GM21619 (cell line): ENCODE data around the gene SFXN4.
A peak's percentile ranks its signal among the peaks of the same experiment; 100 is the strongest.
"Not testable (repeated sequence)": the region's sequence is repeated elsewhere in the genome, so short reads cannot be mapped to it uniquely, and the experiment has no call there.

Source experiments
- ATAC-seq: cut with Tn5 transposase; IDR thresholded peaks from one replicate; pipeline ENCODE4 v1.9.1; 2021; ENCODE audit not compliant: unreplicated experiment

SFXN4 gene

DNA sequence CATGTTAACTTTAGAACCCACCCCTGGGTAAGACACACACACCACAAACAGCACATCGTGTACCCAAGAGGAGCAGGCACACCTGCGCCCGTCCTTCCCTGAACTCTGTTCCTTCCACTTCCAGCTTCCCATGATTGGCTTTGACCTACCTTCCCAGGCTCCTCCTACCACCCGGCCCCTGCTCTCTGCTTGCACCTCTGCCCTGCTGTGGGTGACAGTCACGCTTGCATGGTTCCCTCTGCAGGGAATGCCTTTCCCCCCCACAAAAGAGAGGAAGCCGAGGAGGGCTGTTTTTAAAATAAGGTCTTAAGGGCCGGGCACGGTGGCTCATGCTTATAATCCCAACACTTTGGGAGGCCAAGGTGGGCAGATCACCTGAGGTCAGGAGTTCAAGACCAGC lies 16.4 kb downstream of the SFXN4 start:
- no peak for ATAC-seq

DNA sequence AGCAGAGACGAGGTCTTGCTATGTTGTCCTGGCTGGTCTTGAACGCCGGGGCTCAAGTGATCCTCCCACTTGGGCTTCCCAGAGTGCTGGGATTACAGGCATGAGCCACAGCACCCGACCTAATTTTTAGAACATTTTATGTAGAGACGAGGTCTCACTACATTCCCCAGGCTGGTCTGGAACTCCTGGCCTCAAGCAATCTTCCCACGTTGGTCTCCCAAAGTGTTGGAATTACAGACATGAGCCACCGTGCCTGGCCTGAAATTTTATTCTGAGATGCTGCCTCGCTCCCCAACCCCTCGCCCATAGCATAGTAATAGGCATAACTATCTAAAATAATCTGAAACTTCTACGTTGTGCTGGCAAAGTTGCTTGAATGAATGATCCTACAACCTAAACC lies 21.9 kb downstream of the SFXN4 start:
- no peak for ATAC-seq

DNA sequence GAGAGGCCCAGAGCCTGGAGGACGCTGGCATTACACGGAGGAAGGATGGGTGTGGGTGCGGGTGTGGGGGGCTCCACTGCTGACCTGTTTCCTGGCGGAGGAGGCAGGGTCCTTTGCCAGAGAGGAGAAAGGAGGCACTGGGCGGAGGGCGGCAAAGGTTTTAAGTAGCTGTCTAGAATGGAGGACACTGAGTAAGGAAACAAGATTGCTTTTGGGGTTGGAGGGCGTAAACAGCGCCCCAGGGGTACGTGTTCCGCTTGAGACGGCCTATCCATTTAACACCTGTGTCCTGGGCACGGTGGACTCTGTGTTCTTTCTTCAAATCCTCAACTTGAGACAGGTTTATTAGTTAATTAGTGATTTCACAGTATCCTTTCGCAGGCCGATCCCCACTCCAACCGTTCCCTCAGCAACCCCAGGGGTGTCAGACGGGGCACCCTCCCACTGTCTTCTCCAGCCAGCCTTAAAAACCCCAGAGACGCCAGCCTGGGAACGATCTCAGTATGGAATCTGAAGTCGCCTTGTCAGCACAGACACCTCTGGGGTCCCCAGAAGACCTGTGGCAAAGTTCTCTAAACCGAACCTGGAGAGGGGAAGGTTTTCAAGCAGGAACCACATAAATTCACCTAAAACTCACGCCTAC lies 24.8 kb downstream of the SFXN4 start:
- ATAC-seq, result no peak

DNA sequence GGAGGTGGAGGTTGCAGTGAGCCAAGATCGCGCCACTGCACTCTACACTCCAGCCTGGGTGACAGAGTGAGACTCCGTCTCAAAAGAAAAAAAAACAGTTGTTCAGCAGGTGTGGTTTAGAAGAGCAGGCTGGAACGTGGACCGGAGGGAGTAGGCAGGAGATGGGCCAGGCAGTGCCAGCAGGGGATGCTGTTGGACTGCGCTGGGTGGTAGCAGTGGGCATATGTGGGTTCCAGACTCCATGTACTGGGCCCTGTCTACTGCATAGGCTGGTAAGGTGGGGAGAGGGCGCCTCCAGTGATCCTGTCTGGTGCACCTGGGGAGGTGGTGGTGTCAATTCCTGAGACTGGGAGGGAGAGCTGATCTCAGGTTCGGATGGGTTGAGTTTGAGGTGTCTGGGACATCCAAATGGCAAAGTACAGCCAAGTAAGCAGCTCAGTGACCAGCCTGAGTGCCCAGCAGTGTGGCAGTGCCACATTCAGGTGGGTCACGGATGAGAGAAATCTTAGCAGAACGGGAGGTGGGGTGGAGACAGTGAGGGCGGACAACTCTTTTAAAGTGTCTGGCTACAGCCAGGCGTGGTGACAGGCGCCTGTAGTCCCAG lies 25.9 kb downstream of the SFXN4 start:
- ATAC-seq, result no peak

DNA sequence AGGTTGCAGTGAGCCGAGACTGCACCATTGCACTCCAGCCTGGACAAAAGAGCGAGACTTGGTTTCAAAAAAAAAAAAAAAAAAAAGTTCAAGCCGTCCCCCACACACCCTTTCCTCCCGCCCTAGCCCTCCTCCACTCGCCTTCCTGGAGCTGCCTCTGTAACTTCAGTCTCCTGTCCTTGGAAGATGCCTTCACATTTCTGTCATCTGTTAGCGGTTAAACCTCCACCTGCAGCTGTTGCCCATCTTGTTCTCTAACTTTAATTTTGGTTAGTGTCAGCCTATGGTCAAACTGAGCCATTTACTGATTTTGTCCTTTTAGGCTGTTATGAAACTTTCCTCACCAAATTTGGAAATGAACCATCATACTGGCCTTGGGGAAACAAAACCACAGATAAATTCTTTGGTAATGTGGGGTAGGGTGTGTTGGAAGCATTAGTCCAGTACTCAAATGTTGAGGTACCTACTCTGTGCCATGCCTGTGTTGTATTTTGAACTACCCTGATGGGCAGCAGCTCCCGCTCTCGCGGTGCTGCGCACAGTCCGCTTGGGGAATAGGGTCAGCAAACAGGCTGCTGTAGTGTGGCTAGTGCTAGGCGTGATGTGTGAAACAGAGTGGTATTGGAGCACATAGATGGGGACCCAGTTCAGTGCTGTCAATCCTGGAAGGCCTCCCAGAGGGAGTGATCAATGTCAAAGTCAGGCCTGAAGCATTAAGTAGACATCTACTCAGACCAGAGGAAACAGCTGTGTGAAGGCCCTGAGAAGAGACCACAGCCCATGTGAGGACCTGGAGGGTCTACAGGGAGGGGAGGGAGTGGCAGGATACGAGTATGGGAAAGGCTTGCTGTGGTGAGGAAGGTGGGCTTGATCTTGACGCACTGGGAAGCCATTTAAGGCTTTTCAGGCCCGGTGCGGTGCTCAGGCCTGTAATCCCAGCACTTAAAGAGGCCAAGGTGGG lies 26.9 kb downstream of the SFXN4 start:
- no peak for ATAC-seq

DNA sequence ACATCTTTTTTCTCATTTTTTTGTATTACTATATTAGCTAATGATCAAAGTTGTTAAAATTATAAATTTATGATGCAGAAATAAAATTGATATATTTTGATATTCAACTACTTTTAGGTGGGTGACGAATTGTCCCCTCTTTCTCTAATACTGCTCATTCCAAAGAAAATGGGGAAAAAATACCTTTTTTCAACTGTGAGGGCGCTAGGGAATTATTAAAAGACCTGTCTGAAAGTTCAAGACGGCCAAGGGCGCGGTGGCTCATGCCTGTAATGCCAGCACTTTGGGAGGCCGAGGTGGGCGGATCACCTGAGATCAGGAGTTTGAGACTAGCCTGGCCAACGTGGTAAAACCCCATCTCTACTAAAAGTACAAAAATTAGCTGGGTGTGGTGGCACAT lies 27.6 kb downstream of the SFXN4 start:
- ATAC-seq, result not testable (repeated sequence)

DNA sequence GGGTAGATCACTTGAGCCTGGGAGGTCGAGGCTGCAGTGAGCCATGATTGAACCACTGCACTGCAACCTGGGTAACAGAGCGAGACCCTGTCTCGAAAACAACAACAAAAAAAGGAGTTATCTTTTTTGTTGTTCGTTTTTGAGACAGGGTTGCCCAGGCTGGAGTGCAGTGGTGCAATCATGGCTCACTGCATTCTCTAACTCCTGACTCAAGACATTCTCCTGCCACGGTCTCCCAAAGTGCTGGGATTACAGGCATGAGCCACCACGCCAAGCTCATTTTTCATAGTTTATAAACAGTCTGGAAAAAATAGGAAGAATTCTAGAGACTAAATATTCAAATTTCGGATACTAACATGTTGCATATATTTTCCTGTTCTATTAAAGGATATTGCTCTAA lies 29.4 kb downstream of the SFXN4 start:
- no peak for ATAC-seq

DNA sequence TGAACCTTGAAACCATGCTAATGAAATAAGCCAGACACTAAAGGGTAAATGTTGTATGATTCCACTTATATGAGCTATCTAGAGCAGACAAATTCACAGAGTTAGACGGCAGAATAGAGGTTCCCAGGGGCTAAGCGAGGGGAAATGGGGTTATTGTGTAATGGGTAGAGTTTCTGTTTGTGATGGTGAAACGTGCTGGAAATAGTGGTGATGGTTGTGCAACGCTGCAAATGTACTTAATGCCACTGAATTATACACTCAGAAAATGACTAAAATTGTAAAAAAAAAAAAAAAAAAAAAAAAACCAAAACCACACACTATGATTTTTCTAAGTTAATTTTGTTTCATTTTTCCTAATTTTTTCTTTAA lies 30.0 kb downstream of the SFXN4 start:
- no peak for ATAC-seq

DNA sequence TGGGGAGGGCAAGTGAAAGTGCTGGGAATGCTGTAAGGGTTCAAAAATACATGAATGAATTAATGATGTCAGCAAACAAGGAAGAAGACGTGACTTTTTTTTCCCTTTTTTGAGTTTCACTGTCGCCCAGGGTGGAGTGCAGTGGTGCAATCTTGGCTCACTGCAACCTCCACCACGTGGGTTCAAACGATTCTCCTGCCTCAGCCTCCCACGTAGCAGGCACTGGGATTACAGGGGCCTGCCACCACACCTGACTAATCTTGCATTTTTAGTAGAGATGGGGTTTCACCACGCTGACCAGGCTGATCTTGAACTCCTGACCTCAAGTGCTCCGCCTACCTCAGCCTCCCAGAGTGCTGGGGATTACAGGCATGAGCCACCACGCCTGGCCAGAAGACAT lies 31.6 kb downstream of the SFXN4 start:
- no peak for ATAC-seq

DNA sequence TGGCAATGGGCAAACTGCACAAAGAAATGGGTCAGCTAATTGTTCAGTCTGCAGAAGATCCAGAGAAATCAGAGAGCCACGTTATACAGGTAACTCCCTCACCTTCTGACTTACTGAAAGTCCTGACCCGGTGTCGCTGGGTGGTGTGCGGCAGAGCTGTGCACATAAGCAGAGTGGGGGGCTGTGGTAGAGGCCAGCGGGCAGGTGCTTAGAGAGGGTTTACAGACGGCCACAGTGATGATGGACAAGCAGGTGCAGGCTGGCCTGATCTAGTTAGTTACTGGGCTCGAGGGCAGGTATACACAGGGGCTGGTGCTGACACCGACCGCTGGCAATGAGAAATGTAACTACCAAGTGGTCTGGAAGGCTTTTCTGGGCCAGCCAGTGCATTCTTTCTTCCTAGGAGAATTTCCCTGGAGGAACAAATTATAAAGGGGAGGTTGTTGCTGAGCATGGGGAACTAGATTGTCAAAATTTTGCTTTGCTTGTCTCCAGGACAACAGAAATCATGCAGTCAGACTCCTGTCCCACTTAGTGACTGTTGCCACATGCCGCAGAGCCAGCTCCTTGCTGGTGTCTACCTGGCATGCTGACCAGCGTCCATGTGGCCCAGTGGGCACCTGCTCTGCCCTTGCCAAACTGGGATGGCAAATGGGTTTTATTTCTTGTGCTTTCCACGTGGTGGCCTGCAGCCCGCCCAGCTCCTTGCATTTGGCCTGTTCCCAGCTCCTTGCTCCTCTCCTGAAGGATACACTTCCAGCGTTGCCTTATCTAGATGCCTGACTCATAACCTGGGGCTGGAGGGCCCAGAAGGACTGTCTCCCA lies 32.8 kb downstream of the SFXN4 start:
- ATAC-seq, result no peak

DNA sequence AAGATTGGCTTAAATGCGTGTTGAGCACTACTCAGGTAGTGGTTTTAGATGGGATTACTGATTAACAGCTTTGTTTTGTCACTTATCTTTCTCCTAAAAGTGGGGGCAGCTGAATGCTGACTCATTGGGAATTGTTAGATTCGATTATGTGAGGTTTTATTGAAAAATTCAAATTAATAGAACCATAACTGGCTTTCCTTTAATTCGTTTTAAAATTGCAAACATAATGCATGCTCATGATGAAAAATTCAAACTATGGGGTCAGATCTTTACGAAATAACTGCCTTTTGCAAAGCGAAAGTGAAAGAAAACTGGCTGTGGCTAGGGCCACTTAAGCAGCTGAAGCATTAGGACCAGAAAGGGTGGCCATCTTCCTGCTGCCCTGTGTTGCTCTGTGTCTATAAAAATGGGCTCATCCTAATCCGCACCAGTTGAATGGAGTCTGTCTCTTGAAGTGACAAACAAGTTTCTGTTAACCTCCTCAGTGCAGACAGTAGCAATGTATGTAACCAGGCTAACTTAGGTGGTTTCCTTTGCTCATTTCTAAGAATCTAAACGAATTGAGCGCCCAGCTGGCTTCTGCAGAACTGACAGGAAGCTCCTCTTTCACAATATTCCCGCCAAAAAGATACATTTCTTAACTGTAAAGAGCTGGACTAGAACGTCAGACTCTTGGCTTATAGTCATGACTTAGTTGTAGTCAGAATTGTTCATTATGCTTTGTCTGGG lies 33.8 kb downstream of the SFXN4 start:
- peak; percentile 77 for ATAC-seq

DNA sequence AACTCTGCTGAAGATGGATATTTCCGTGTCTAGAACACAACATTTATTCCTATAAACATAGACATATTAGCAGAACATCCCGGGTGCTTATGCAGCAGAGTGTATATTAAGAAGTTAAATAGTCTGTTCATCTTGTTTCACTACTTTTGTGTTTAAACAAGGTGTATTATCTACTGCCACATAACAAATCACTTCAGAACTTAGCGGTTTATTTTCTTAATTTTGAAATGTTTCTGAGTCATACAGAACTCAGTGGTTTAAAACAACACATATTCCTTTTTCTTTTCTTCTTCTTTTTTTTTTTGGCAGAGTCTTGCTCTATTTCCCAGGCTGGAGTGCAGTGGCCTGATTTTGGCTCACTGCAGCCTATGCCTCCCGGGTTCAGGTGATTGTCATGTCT lies 35.8 kb downstream of the SFXN4 start:
- no peak for ATAC-seq

DNA sequence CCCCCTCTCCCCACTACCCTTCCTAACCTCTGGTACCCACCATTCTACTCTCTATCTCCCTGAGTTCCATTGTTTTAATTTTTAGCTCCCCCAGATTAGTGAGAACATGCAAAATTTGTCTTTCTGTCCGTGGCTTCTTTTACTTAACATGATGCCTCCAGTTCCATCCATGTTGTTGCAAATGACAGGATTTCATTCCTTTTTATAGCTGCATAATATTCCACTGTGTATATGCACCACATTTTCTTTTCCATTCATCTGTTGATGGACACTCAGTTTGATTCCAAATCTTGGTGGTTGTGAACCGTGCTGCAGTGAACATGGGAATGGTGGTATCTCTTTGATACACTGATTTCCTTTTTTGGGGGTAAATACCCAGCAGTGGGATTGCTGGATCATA lies 39.6 kb downstream of the SFXN4 start:
- ATAC-seq, result no peak

DNA sequence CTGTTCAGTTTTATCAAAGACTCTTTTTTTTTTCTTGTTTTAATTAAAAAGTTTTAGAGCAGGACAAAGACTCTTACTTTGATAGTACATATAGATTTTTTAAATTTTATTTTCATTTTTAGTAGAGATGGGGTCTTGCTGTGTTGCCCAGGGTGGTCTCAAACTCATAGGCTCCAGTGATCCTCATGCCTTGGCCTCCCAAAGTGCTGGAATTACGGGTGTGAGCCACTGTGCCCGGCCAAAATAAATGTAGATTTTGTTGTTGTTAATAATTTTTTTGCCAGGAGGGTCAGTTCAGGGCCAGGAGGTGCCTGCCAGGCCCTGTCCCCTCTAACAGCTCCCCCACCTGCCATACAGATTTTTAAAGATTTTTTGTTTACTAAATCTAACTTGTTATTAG lies 44.6 kb downstream of the SFXN4 start:
- no peak for ATAC-seq

DNA sequence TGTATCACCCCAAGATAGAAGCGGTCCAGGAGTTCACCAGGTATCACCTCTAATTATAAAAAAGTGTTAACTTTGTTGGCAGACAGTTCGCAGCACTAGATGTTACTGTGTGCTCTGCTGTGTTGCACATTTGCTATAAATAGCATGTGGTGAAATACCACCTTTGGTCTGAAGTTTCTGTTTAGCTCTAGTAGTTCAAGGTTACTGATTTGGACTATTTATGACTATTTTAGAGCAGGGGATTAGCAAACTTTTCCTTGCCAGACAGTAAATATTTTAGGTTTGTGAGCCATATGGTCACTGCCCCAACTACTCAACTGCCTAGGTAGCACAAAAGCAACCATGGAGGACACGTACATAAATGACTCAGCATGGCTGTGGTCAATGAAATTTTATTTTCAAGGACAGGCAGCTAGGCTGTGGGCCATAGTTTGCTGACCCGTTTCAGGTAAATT lies 45.1 kb downstream of the SFXN4 start:
- peak; percentile 93 for ATAC-seq

DNA sequence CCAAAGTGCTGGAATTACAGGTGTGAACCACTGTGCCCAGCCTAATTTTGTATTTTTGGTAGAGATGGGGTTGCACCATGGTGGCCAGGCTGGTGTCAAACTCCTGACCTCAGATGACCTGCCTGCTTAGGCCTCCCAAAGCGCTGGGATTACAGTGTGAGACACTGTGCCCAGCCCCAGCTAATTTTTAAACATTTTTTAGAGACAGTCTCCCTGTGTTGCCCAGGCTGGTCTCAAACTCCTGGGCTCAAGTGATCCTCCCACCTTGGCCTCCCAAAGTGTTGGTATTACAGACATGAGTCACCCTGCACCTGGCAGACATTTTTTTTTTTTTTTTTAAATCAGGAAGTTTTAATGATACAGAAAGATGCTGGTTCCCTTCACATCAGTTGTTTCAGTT lies 46.1 kb downstream of the SFXN4 start:
- ATAC-seq, result no peak

DNA sequence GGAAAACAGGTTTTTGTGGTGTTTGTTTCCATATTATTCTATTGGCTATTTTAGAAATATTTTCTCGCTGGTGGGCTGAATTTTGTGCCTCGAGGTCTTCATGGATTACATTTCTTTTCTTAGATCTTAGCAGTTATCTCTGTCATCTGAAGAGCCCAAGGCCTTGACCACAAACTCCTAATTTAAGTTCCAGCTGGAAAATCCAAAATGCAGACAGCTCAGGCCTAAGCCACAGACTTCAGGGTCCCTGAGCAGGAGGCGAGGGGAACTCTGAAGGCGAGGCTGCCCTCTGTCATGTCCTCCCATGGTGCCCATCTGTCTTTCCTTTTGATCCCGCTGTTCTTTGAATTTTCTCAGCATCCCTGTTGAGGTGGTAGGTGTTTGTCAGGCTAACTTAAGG lies 47.3 kb downstream of the SFXN4 start:
- no peak for ATAC-seq

DNA sequence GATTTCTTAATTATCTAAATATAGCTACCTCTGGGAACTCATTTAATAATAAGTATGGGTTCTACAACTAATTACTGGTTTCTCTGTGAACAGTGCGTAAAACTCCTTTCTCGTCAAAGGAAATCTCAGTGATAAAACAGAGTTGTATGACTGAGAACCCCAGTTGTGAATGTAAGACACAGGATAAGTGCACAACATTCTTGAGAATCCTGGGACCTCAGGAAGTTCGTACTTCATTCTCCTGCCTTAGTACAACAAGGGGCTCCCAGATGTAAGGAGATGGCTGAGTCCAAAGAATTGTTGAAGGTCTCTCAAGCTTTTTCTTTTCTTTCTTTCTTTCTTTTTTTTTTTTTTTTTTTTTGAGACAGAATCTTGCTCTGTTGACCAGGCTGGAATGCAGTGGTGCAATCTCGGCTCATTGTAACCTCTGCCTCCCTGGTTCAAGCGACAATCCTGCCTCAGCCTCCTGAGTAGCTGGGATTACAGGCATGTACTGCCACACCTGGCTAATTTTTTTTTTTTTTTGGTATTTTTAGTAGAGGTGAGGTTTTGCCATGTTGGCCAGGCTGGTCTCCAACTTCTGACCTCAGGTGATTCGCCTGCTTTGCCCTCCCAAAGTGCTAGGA lies 49.1 kb downstream of the SFXN4 start:
- no peak for ATAC-seq

DNA sequence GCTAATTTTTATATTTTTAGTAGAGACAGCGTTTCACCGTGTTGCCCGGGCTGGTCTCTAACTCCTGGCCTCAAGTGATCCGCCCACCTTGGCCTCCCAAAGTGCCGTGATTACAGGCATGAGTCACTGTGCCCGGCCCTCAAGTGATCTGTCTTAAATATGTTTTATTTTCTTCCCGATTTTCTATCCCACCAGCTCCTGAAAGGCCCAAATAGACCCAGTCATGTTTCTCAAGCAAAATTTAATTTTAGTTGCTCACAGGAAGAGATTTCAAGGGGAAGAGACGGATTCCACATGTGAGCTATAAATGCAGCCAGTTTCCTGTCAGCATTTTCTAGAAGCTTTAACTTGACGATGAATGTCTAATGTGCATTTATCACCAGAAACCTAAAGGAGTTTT lies 49.6 kb downstream of the SFXN4 start:
- no peak for ATAC-seq
